ENCODE measurements around the gene TEX35. TPM values are rescaled to one million over a fixed set of nuclear protein-coding genes. Genes with fewer than 3 reads are reported as not detected.
A peak's percentile ranks its signal among the peaks of the same experiment; 100 is the strongest.

The TEX35 gene
- total and polyA plus RNA-seq, 12 donors = 0.03 to 0.56 (median 0.09) TPM; not detected in 9

GRCh38 chr1:178530037-178530402 lies 17.1 kb downstream of the TEX35 start:
- ATAC-seq = peak in 3 of 8 donors; percentile 16 to 53 (median 46)
- no peak for TF ChIP-seq CTCF (IDR thresholded peaks at IDR 0.05)
- H3K9me3 ChIP-seq = no peaks in the 10 kb centered on the region
- no peak overlapping the region for H3K4me3 ChIP-seq
- no peaks in the 10 kb centered on the region for H3K27me3 ChIP-seq
- H3K36me3 ChIP-seq = no peaks in the 10 kb centered on the region
- peak in 1 of 2 donors; percentile 30 for DNase-seq
- 81 to 91% methylated on average over 2 of the region's 2 CpGs for WGBS, 2 donors
- intact Hi-C loops (cut with DNase I) = loop anchor here in 4 of 10 donors (5.0 to 10.0 kb wide), 3 partner anchors 218 to 475 kb away; no protein-coding TSS in a partner anchor
- peaks cover 0 to 10% (median 3%) of the 10 kb centered on the region in 9 donors for H3K4me1 ChIP-seq
- H3K27ac ChIP-seq = no peak overlapping the region

- H3K4me1 ChIP-seq = peaks cover 0 to 10% (median 3%) of the 10 kb centered on the region in 9 donors
- WGBS, 2 donors = 85 to 87% methylated on average over 3 of the region's 3 CpGs
- ATAC-seq = no peak
- no peak for DNase-seq
- no peaks in the 10 kb centered on the region for H3K9me3 ChIP-seq
- intact Hi-C loops (cut with DNase I) = loop anchor here in 4 of 10 donors (5.0 to 10.0 kb wide), 3 partner anchors 218 to 474 kb away; no protein-coding TSS in a partner anchor
- TF ChIP-seq CTCF (IDR thresholded peaks at IDR 0.05) = no peak
- H3K27me3 ChIP-seq = no peaks in the 10 kb centered on the region
- H3K36me3 ChIP-seq = no peaks in the 10 kb centered on the region
- H3K4me3 ChIP-seq = no peak overlapping the region
- no peak overlapping the region for H3K27ac ChIP-seq
Measured at GRCh38 chr1:178530502-178530901, 17.6 kb downstream of the TEX35 start.

- intact Hi-C loops (cut with DNase I) = loop anchor here in 5 of 10 donors (2.0 to 10.0 kb wide), 4 partner anchors 219 to 473 kb away; no protein-coding TSS in a partner anchor
- peak in 5 of 8 donors; percentile 6 to 48 (median 19) for ATAC-seq
- no peaks in the 10 kb centered on the region for H3K9me3 ChIP-seq
- H3K27ac ChIP-seq = no peak overlapping the region
- DNase-seq = no peak
- H3K27me3 ChIP-seq = no peaks in the 10 kb centered on the region
- no peak overlapping the region for H3K4me3 ChIP-seq
- H3K36me3 ChIP-seq = no peaks in the 10 kb centered on the region
- peaks cover 0 to 20% (median 5%) of the 10 kb centered on the region in 9 donors for H3K4me1 ChIP-seq
- 43 to 48% methylated on average over 10 of the region's 10 CpGs for WGBS, 2 donors
- TF ChIP-seq CTCF (IDR thresholded peaks at IDR 0.05) = no peak
Measured at GRCh38 chr1:178531887-178532286, 19.0 kb downstream of the TEX35 start.

- WGBS, 2 donors = 20 to 21% methylated on average over 13 of the region's 13 CpGs
- H3K9me3 ChIP-seq = no peaks in the 10 kb centered on the region
- DNase-seq = peak; percentile 80 to 86
- no peak overlapping the region for H3K27ac ChIP-seq
- peak; percentile 51 to 78 (median 64) for ATAC-seq
- H3K36me3 ChIP-seq = no peaks in the 10 kb centered on the region
- TF ChIP-seq CTCF (IDR thresholded peaks at IDR 0.05) = peak; percentile 81 to 95 (median 91)
- H3K27me3 ChIP-seq = no peaks in the 10 kb centered on the region
- peaks cover 0 to 24% (median 9%) of the 10 kb centered on the region in 9 donors for H3K4me1 ChIP-seq
- H3K4me3 ChIP-seq = no peak overlapping the region
- intact Hi-C loops (cut with DNase I) = loop anchor here in 5 of 10 donors (2.0 to 10.0 kb wide), 4 partner anchors 220 to 472 kb away; no protein-coding TSS in a partner anchor
Measured at GRCh38 chr1:178532392-178532791, 19.5 kb downstream of the TEX35 start.

Data from heart right ventricle (tissue), 16 donors.